IPS-18c (cell line): ENCODE measurements around the gene ADCY3.
A peak's percentile ranks its signal among the peaks of the same experiment; 100 is the strongest.

Experiments
- H3K4me3 ChIP-seq: 2 replicates; pipeline ENCODE4 v1.7.0; 2013; ENCODE audit warnings: low read depth, mild to moderate bottlenecking, low read length, moderate library complexity; ENCODE audit not compliant: insufficient read depth
- H3K9me3 ChIP-seq: one replicate; pipeline ENCODE4 v1.6.1; 2013; ENCODE audit warnings: mild to moderate bottlenecking, low read length, moderate library complexity; ENCODE audit not compliant: control insufficient read depth, insufficient read depth

The ADCY3 gene

DNA sequence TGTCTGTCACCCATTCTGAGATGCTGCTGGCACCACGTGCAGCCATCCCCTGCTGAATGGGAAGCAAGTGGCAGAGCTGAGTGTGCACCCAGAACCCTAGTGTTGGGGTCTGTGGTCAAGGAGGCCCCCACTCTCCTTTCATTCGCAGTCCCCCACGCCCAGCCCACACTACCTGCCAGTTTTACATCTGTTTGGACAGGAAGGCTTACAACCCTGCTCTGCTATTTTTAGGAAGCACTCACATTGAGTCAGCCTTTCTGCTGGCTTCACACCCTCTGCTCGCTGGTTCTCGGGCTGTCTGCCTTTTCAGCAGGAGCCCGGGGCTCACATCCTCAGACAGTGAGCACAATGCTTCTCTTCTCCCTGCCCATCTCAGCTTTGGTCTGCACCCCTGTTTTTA is 10.7 kb upstream of the ADCY3 start:
- Histone ChIP-seq H3K4me3 (no peak overlapping the region), H3K9me3 (no peaks in the 10 kb centered on the region)

DNA sequence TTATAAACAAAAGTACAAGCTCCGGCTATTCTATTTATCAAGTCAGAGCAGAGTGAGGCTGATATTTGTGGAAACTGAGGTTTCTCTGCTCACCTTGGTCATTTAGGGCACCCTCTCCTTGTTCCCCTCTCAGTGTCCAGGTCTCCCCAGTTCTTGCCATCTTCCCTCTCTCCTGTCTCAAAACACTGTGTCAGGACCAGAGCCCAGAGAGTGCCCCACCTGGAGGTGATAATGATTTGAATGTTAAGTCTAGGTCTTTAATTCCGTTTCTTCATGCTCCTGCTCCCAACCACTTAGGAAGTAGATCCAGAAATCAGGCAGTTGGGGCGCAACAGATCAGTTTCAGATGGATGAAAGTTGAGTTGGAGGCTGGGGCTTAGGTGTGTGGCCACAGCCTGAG is 9.2 kb upstream of the ADCY3 start:
- Histone ChIP-seq H3K4me3 (no peak overlapping the region), H3K9me3 (no peaks in the 10 kb centered on the region)

DNA sequence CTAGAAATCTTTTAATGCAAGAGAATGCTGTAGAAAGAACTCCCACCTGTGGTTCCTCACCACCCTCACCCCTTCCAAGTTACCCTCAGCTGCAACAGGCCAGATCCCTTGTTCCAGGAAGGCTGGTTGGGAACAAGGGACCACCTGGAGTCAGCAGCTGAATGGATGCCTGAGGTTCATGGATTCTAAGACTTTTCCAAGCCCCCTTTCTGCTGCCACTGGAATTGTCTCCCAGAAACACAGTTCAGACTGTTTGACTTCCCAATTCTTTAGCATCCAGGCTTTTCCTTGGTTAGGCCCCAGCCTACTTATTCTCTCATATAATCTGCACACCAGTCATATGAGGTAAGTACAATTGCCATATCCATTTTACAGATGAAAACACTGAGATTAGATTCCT is 8.0 kb upstream of the ADCY3 start:
- H3K9me3 ChIP-seq, result no peaks in the 10 kb centered on the region
- H3K4me3 ChIP-seq, result no peak overlapping the region

DNA sequence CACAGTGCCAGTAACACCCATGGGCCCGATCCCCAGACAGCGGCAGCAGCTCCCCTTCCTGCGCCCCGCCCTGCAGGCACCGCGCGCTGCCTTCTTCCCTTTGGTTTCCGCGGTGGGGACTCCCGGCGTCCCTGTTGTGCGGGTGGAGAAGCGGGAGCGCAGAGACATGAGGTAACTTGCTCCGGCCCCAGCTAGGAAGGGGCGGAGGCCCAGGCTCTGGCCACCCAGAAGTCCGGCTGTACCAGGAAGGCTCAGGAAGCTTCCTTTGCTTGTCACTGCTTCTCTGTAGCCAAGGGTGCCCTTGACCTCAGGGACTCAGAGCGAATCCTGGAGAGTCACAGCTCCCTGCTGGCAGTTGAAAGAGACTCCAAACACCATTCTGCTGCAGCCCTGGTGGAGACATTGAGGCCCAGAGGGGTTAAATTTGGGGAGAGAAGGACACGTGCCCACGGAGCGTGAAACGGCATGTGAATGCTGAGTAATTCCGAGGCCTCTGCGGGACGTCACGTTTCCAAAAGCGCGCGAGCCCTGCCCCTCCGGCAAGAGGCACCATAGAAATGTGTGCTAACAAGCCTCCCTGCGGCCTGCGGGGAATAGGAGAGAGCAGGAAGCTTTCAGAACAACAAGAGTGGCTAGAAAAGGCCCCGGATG is 6.7 kb upstream of the ADCY3 start:
- H3K4me3 ChIP-seq, result no peak overlapping the region
- no peaks in the 10 kb centered on the region for H3K9me3 ChIP-seq

DNA sequence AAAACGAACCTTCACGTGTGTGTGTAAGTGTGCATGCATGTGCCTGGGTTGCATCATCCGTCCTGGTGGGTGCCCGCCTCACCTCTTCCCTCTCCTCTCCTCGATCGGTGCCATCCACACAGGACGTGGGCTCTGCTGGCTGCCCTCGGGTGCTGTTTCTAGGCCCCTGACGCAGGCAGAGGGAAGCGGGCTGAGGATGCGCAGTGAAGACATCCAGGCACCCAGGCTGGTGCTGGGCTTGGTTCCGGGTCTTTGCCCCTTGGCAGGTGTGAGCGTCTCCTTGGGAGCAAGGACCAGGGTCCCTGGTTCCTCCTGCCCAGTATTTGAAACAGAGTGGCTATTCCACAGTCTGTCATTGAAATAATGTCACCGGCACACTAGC is 6.2 kb upstream of the ADCY3 start:
- H3K4me3 ChIP-seq, result no peak overlapping the region
- no peaks in the 10 kb centered on the region for H3K9me3 ChIP-seq

DNA sequence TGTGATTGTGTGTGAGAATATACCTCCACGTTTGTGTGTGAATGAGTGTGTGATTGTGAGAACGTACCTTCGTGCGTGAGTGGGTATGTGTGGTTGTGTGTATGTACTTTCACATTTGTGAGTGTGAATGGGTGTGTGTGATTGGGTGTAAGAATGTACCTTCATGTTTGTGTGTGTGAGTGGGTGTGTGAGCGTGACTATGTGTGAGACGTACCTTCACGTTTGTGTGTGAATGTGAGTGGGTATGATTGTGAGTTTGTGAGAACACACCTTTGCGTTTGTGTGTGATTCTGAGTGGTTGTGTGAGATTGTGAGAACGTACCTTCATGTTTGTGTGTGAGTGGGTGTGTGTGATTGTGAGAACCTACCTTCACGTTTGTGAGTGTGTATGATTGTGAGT is 5.8 kb upstream of the ADCY3 start:
- no peak overlapping the region for H3K4me3 ChIP-seq
- no peaks in the 10 kb centered on the region for H3K9me3 ChIP-seq

DNA sequence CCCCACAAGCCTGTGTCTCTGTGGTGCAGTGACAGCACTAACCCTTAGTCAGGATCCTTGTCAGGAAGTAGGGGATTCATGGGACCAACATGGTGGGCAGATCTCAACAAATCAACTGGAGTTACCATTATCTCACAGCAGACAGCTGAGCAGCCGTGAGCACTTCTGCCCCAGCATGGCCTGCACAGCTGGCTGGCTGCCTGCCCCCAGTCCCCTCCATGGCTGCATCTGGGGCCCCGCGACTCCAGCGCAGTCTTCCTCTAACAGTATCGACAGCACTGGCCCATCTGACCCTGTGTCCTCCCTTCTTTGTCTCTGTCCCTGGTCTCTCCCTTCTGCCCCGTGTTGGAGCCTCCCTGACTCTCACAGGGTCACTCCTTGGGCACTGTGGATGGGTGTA is 4.7 kb upstream of the ADCY3 start:
- Histone ChIP-seq H3K4me3 (no peak overlapping the region), H3K9me3 (no peaks in the 10 kb centered on the region)

DNA sequence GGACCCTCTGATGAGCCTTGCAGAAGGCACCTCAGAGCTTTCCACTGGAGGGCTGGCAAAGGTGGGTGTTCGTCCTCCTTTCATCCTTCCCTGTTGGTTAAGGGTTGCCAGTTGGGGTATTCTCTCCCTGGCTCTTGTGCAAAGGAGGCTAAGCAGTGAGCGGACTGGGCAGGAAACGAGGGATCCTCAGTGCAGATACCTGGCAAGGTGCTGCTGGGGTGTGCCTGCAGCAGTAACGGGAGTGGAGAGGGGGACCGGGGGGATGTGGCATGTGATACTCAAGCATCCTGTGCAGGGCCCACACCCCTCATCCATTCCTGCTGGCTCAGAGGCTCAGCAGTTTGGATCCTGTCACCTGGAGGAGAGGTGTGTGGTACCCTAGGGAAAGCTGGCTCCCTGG is 4.2 kb upstream of the ADCY3 start:
- H3K9me3 ChIP-seq, result no peaks in the 10 kb centered on the region
- H3K4me3 ChIP-seq, result no peak overlapping the region

DNA sequence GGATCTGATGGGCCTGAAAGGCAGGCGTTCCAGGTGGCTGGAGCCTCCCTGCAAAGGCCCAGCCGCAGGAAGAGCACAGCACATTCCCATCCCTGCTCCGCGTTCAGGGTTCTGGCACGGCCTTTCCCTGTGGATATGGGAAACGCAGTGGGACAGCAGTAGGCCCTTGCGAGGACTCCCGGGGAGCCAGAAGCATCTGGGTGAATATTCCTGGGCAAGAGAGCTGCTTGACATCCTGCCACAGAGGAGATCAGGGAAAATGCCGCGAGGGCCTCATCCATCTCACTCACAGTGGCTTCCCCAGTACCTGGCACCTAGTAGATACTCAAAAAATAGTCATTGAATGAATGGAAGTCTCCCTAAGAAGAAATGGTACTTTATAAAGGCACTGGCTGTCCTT is 3.1 kb upstream of the ADCY3 start:
- H3K4me3 ChIP-seq, result no peak overlapping the region
- no peaks in the 10 kb centered on the region for H3K9me3 ChIP-seq

DNA sequence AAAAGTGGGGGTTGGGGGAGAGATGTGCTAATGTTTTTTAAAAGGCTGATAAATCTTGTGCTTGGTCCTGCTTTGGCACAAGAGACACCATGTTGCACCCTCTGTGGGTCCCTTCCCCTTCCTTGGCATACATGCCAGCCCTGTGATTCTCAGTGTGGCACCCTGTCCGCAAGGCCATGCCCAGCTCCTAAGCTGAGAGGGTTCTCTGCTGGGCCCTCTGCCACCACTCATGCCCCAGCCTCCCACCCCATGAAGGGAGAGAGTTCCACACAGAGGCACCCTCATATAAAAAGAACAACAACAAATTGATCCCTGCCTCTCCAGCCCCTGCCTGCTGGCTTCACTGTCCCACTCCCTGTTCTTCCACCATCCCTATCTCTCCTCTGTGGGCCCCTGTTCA is 2.5 kb upstream of the ADCY3 start:
- Histone ChIP-seq H3K9me3 (no peaks in the 10 kb centered on the region), H3K4me3 (no peak overlapping the region)

DNA sequence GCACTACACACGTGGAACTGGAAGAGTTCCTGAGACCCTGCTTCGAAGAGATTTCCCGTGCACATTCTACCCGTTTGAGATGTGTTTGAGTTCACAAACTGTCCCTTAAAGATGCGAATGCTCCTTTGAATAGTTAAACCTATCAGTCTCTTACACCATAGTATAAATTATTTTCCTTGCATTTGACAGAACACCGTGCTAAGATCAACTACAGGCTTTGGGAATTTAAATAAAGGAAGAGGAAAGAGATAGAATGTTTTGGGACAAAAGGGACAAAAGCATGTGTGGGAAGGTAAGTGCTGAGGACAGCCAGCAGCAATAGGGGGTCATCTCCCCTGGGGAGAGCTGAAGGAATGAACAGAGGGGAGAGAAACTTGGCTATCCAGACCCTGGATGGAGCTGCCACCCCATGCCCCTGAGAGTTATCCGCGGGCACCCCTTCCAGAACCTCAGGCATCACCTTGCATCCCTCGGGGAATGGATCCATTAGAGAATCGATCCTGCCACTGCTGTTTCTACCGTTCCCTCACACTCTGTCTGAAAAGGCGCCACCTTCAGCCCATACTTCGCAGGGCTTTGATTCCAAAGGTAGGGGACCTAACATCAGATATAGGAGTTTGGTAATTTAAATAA is 888 bp upstream of the ADCY3 start:
- Histone ChIP-seq H3K9me3 (no peaks in the 10 kb centered on the region), H3K4me3 (peak overlapping the region; percentile 53)

DNA sequence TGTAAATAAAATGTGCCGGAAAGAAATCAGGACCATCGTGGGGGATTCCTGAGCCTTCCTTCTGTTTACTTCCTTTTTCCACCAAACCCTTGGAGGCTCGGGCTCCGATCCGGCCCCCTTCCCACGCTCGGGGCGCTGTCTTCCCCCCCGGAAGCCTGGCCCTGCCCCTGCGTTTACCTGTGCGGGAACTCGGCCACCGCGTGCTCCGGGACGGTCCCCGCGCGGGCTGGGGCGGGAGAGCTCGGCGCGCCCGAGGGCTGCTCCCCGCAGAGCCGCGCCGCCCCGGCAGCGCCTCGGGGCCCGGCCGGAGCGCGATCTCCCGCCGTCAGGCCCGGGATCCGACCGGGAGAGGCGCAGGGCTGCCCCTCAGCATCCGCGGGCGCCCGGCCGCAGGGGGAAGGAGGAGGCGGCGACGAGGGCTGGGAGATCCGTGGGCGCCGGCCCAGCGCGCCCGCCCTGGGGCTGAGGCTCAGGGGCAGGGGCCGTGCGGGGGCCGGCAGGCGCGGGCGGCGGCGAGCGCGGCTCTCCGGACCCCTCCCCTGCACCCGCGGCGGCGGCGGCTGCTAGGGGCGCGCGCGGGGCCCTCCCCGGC is 435 bp downstream of the ADCY3 start:
- H3K9me3 ChIP-seq, result no peaks in the 10 kb centered on the region

DNA sequence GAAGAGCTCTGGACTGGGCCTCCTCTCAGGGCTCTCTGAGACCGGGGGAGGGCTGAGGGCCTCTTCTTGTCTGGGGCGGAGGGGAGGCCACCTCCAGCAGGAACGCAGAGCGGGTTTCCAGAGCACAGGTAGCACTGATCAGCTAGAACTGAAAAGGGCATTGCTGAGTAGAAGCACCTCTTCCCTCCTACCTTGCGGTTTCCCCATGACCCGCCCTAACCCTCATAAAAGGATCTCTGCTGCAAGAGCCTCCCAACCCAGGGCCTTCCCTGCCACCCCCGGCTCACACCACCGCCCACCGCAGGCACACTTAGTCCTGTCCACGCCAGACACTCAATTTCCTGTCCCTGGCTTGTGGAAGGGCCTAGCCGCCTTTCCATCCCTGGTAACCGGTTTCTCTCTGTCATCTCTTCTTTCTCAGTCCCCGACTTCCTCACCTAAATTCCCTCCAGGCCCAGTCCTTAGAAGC is 966 bp downstream of the ADCY3 start:
- no peaks in the 10 kb centered on the region for H3K9me3 ChIP-seq
- peak overlapping the region; percentile 51 for H3K4me3 ChIP-seq

More for the DNA sequence above, 435 bp downstream of the ADCY3 start:
- peak overlapping the region; percentile 51 for H3K4me3 ChIP-seq

DNA sequence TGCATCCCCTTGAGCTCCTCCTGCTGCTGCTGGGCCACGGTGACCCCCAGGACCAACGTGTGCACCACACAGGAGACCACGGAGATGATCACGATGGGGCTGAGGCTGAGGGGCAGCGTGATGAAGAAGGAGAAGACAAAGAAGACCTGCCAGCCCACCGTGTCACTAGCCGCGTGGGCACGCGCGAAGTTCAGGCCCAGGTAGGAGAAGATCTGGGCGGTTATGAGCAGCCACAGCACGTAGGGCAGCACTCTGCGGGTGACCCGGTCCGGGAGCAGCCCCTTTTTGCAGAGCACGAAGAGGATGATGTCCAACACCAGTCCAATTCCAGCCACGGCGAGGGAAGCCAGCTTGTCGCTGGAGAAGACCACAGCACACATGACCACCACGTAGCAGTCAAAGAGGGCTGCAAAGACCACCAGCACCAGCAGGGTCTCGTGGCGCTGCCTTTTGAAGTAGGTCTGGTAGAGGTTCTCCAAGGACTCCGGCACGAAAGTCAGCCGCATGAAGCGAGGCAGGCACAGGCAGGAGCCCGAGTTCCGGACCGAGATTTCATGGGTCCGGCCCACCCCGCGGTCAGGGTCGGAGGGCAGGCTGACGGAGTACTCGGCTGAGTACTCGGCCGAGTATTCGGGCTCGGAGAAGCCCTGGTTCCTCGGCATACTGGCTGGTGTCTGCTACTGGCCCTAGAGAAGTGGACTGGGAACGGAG is 1.6 kb downstream of the ADCY3 start:
- H3K4me3 ChIP-seq, result peak overlapping the region; percentile 51; the same call in 1 of the 2 replicates

DNA sequence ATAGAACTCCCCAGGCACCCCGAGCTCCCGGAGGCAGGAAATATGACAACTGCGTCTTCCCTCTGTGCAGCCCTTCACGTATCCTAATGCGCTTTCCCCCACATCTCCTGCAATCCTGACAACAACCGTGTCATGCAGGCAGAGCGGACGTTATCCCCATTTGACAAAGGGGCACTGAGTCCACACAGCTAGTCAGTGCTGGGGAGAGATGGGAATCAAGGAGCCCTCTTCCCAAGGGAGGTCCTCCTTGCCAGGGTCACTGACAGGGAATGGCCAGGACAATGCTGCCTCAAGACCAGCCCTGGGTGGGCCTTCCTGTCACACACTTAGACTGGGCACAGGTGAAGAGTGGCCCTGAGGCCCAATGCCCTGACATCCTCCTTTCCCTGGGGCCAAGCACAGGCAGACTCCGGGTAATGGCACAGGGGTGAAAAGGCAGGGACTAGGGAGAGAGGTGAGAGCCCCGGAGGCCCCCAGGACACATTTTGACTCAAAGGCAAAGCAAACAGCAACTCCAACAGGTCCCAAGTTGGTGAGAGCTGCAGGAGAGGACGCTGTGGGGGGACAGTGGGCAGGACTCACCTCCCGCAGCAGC is 2.2 kb downstream of the ADCY3 start:
- Histone ChIP-seq H3K9me3 (no peaks in the 10 kb centered on the region), H3K4me3 (no peak overlapping the region)

More for the DNA sequence above, 1.6 kb downstream of the ADCY3 start:
- H3K9me3 ChIP-seq, result no peaks in the 10 kb centered on the region

DNA sequence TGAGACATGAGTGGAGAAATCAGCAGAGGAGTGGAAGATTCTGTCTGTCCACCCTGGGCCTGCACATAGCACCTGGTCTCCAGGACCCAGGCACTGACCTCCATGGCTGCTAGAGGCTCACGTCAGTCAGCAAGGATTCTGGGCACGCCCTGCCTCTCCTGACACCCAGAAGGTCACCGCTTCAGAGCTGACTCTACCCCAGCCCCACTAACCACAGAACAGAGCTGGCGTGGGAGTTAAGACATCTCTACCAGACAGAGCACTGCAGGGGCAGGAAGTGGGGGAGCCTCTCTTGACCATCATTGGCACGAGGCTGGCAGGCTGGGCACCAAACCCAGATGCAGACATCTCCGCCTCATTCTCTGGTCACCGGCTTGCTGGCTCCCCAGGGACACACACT is 3.0 kb downstream of the ADCY3 start:
- no peaks in the 10 kb centered on the region for H3K9me3 ChIP-seq
- no peak overlapping the region for H3K4me3 ChIP-seq

DNA sequence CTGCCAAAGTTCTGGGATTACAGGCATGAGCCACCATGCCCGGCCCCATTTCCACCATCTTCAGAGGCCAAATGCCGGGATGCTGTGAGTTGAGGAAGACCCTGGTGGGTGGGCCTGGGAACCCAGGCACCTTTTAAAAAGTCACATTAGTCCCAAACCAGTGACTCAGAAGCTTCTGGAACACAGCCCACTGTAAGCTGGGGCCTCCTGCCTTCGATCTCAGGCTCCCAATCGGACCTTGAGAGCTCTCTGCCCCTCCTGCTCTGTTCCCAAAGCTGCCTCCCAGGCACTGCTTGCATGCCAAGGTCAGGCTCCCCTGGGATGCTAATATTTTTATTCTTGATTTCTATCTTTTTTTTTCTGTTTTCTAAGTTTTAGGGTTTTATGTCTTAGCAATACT is 4.2 kb downstream of the ADCY3 start:
- Histone ChIP-seq H3K9me3 (no peaks in the 10 kb centered on the region), H3K4me3 (no peak overlapping the region)

DNA sequence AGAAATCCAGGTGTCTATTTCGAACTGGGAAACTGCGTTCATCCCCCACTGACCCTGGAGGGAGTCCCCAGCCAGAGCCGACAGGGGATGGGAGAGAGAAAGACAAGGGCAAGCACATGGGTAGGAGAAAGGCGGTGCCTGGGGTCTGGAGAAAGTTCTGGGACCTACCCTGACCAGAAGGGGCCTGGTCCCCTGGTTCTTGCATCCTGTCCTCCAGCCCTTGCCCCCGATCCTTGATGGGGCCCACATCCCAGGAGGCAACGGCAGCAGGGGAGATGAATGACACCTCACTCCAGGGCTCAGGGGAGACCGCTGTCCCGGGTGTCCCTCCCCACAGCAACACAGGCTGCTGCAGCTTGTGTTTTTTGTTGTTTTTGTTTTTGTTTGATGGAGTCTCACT is 4.9 kb downstream of the ADCY3 start:
- Histone ChIP-seq H3K9me3 (no peaks in the 10 kb centered on the region), H3K4me3 (no peak overlapping the region)
